ENCODE measurements around the gene CCDC88A.
A peak's percentile ranks its signal among the peaks of the same experiment; 100 is the strongest.

Gene CCDC88A

GRCh38 chr2:55416786-55417568, 2.7 kb downstream of the CCDC88A start:
- no peaks in the 10 kb centered on the region for H3K27me3 ChIP-seq (ENCODE audit: insufficient read depth, low read length)
- peaks cover 51% of the 10 kb centered on the region for H3K4me1 ChIP-seq (ENCODE audit: insufficient read depth, low read length, severe bottlenecking)
- no peaks in the 10 kb centered on the region for H3K9me2 ChIP-seq (ENCODE audit: low read depth, low read length)
- peak overlapping the region; percentile 72 for H3K4me3 ChIP-seq (ENCODE audit: low read depth, low read length, poor library complexity, severe bottlenecking)
- peaks cover 30% of the 10 kb centered on the region for H3K36me3 ChIP-seq (ENCODE audit: insufficient read depth, low read length)
- H4K20me1 ChIP-seq (ENCODE audit: insufficient read depth, low read length): no peaks in the 10 kb centered on the region
- H3K4me2 ChIP-seq (ENCODE audit: low read length): peak overlapping the region; percentile 87
- no peaks in the 10 kb centered on the region for H3F3A ChIP-seq (ENCODE audit: insufficient read depth, low read length)
- H3K9ac ChIP-seq (ENCODE audit: low read length): peak overlapping the region; percentile 82
- H3K79me2 ChIP-seq (ENCODE audit: insufficient read depth, low read length): peaks cover 84% of the 10 kb centered on the region
- H3K9me3 ChIP-seq (ENCODE audit: low read length): no peaks in the 10 kb centered on the region
- no peak overlapping the region for H2AFZ ChIP-seq (ENCODE audit: low read length)
- TF ChIP-seq EZH2 (IDR thresholded peaks at IDR 0.05; ENCODE audit: borderline replicate concordance, low read length) (no peak), CTCF (IDR thresholded peaks at IDR 0.05; ENCODE audit: low read length) (no peak)
- H3K27ac ChIP-seq (ENCODE audit: low read depth, low read length, poor library complexity, severe bottlenecking): peak overlapping the region; percentile 80

GRCh38 chr2:55415300-55415699, 4.4 kb downstream of the CCDC88A start:
- peaks cover 50% of the 10 kb centered on the region for H3K4me1 ChIP-seq (ENCODE audit: insufficient read depth, low read length, severe bottlenecking)
- peaks cover 92% of the 10 kb centered on the region for H3K79me2 ChIP-seq (ENCODE audit: insufficient read depth, low read length)
- H3K27ac ChIP-seq (ENCODE audit: low read depth, low read length, poor library complexity, severe bottlenecking): peak overlapping the region; percentile 55
- H3K27me3 ChIP-seq (ENCODE audit: insufficient read depth, low read length): no peaks in the 10 kb centered on the region
- no peaks in the 10 kb centered on the region for H3F3A ChIP-seq (ENCODE audit: insufficient read depth, low read length)
- H3K4me2 ChIP-seq (ENCODE audit: low read length): peak overlapping the region; percentile 58
- no peaks in the 10 kb centered on the region for H3K9me3 ChIP-seq (ENCODE audit: low read length)
- no peaks in the 10 kb centered on the region for H3K9me2 ChIP-seq (ENCODE audit: low read depth, low read length)
- H3K36me3 ChIP-seq (ENCODE audit: insufficient read depth, low read length): peaks cover 47% of the 10 kb centered on the region
- no peaks in the 10 kb centered on the region for H4K20me1 ChIP-seq (ENCODE audit: insufficient read depth, low read length)
- TF ChIP-seq EZH2 (IDR thresholded peaks at IDR 0.05; ENCODE audit: borderline replicate concordance, low read length): no peak
- no peak for TF ChIP-seq CTCF (IDR thresholded peaks at IDR 0.05; ENCODE audit: low read length)
- H3K4me3 ChIP-seq (ENCODE audit: low read depth, low read length, poor library complexity, severe bottlenecking): peak overlapping the region; percentile 44
- peak overlapping the region; percentile 32; the same call in 1 of the 2 replicates for H3K9ac ChIP-seq (ENCODE audit: low read length)
- no peak overlapping the region for H2AFZ ChIP-seq (ENCODE audit: low read length)

- H3K4me2 ChIP-seq (ENCODE audit: low read length): peak overlapping the region; percentile 74
- H3K36me3 ChIP-seq (ENCODE audit: insufficient read depth, low read length): peaks cover 82% of the 10 kb centered on the region
- H3K9me3 ChIP-seq (ENCODE audit: low read length): no peaks in the 10 kb centered on the region
- peak overlapping the region; percentile 49 for H3K9ac ChIP-seq (ENCODE audit: low read length)
- peak overlapping the region; percentile 46 for H3K4me3 ChIP-seq (ENCODE audit: low read depth, low read length, poor library complexity, severe bottlenecking)
- H3K9me2 ChIP-seq (ENCODE audit: low read depth, low read length): no peaks in the 10 kb centered on the region
- H3F3A ChIP-seq (ENCODE audit: insufficient read depth, low read length): no peaks in the 10 kb centered on the region
- H3K27me3 ChIP-seq (ENCODE audit: insufficient read depth, low read length): no peaks in the 10 kb centered on the region
- peak overlapping the region; percentile 90 for H3K27ac ChIP-seq (ENCODE audit: low read depth, low read length, poor library complexity, severe bottlenecking)
- no peak overlapping the region for H2AFZ ChIP-seq (ENCODE audit: low read length)
- peaks cover 43% of the 10 kb centered on the region for H3K4me1 ChIP-seq (ENCODE audit: insufficient read depth, low read length, severe bottlenecking)
- no peaks in the 10 kb centered on the region for H4K20me1 ChIP-seq (ENCODE audit: insufficient read depth, low read length)
- TF ChIP-seq CTCF (IDR thresholded peaks at IDR 0.05; ENCODE audit: low read length): no peak
- no peak for TF ChIP-seq EZH2 (IDR thresholded peaks at IDR 0.05; ENCODE audit: borderline replicate concordance, low read length)
- peaks cover 91% of the 10 kb centered on the region for H3K79me2 ChIP-seq (ENCODE audit: insufficient read depth, low read length)
Observed at GRCh38 chr2:55408918-55409868, 10.5 kb downstream of the CCDC88A start.
